GM12864 (cell line): ENCODE data around the gene PANK2.

ENCODE experiments used
- DNase-seq: peaks from one replicate; pipeline ENCODE4 v3.0.0-alpha.2; 2011; ENCODE audit warnings: low read depth
- H3K4me3 ChIP-seq: 2 replicates; pipeline ENCODE4 v1.5.1; 2011; ENCODE audit warnings: mild to moderate bottlenecking, low read depth, low read length, control low read depth
- TF ChIP-seq, protein P1 (sequence below): IDR thresholded peaks from 2 replicates; pipeline ENCODE4 v1.5.1; 2011; ENCODE audit warnings: low read depth, mild to moderate bottlenecking, moderate library complexity, low read length, control low read depth, inconsistent platforms; ENCODE audit errors: missing control alignments

PANK2 gene

DNA sequence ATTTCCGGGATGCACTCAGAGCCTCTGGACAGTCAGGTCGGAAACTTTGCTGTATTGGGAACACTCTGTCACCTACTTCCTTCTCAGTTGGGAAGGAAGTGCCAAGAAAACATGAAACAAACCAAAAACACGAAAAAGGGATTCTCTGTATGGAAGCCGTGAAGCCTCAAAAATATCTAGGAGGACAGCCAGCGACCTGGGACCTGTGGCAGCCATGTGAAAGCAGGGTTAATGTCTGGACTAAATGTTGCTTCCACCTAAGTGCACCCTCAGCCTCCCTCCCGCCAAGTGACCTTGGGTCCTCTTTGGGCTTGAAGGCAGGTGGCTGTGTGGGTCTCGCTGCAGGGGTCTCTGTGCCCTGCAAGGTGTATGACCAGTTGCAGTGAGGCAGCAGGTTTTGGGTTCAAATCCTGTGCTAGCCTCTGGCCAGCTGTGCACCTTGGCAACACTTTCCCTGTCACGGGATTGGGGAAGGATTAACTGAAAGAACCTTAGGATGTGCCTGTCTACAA lies 41.7 kb upstream of the PANK2 start:
- no peak for DNase-seq
- TF ChIP-seq, protein P1, sequence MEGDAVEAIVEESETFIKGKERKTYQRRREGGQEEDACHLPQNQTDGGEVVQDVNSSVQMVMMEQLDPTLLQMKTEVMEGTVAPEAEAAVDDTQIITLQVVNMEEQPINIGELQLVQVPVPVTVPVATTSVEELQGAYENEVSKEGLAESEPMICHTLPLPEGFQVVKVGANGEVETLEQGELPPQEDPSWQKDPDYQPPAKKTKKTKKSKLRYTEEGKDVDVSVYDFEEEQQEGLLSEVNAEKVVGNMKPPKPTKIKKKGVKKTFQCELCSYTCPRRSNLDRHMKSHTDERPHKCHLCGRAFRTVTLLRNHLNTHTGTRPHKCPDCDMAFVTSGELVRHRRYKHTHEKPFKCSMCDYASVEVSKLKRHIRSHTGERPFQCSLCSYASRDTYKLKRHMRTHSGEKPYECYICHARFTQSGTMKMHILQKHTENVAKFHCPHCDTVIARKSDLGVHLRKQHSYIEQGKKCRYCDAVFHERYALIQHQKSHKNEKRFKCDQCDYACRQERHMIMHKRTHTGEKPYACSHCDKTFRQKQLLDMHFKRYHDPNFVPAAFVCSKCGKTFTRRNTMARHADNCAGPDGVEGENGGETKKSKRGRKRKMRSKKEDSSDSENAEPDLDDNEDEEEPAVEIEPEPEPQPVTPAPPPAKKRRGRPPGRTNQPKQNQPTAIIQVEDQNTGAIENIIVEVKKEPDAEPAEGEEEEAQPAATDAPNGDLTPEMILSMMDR: no peak
- H3K4me3 ChIP-seq: peak overlapping the region; percentile 89

DNA sequence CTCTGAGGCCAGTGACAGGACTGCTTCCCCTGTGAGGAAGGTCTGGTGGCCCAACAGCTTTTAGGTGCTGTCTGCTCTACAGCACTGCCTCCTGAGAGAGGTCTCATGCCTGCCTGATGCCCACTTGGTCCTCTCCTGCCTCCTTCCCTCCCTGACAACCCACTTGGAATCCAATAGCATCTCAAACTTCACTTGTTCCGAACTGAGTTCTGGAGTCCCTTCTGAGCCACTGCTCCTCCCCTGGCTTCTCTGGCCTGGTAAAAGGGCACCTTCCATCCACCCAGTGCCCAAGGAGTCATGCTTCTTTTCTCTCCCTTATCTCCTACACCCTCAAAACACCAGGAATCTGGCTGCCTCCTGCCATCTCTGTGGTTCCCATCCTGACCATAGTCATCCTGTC lies 40.6 kb upstream of the PANK2 start:
- DNase-seq: no peak
- H3K4me3 ChIP-seq: no peak overlapping the region
- TF ChIP-seq, protein P1: no peak

DNA sequence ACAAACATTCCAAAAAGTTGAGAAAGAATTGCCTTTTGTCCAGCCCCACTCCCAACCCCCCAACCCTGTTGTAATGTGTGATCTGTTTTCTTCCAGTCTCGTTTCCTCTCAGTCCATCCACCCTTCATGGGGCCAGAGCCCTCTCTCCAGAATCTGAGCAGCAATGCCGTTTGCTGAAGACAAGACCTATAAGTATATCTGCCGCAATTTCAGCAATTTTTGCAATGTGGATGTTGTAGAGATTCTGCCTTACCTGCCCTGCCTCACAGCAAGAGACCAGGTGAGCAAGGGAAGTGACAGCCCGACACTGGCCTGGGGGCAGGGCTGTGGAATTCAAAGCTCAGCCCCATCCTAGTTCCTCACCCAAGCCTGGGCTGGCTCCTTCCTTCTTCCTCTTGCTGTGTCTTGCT lies 34.7 kb upstream of the PANK2 start:
- DNase-seq: no peak
- TF ChIP-seq, protein P1: no peak
- no peak overlapping the region for H3K4me3 ChIP-seq

GRCh38 chr20:3857405-3857804 lies 31.8 kb upstream of the PANK2 start:
- no peak for DNase-seq
- no peak overlapping the region for H3K4me3 ChIP-seq
- TF ChIP-seq, protein P1: no peak

DNA sequence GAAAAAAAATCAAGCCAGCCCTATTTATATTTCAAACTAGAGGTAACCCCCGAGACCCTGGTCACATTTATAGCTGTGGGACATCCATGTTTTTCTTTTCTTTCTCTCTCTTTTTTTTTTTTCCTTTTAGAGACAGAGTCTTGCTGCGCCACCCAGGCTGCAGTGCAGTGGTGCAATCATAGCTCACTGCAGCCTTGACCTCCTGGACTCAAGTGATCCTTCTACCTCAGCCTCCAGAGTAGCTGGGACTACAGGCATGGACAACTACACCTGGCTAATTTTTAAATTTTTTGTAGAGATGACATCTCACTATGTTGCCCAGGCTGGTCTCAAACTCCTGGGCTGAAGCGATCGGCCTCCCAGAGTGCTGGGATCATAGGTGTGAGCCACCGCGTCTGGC lies 30.5 kb upstream of the PANK2 start:
- TF ChIP-seq, protein P1: no peak
- no peak overlapping the region for H3K4me3 ChIP-seq
- DNase-seq: no peak

GRCh38 chr20:3861191-3861590 lies 28.0 kb upstream of the PANK2 start:
- no peak for DNase-seq
- no peak overlapping the region for H3K4me3 ChIP-seq
- TF ChIP-seq, protein P1: no peak

DNA sequence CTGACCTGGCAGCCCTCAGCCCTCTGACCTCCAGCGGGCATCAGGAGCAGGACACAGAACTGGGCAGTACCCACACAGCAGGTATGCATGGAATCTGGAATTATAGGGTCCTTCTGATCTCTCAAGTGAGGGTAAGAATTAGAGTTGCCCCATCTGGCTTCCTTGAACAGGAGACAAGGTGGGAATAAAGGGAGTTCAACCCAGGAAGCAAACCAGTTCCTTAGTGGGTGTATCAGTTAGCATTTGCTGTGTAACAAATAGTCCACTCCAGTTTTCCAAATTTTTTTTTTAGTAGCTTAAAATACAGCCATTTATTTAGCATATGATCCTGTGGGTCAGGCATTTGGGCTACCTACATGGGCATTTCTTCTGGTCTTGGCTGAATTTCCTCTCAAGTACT lies 26.9 kb upstream of the PANK2 start:
- no peak for DNase-seq
- no peak overlapping the region for H3K4me3 ChIP-seq
- TF ChIP-seq, protein P1: no peak
